ENCODE results near the gene TRAM2.

TRAM2 gene

DNA sequence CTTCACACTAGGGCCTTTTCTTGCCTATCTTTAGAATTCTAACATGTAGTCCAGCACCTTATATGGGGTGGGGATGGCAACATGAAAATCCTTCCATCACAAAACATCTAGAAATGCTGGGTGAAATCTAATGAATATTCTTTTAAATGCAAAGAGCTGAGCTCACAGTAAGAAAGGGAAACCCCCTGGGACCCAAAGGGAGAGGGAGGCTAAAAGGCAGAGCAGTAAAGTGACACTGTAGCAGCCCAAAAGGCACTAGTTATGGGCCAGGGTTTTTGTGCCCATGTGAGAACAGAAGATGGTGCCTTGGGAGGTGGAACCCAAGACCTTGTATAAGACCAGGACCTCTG is 66.7 kb downstream of the TRAM2 start:
- no peak for DNase-seq (ENCODE audit: low spot score)

DNA sequence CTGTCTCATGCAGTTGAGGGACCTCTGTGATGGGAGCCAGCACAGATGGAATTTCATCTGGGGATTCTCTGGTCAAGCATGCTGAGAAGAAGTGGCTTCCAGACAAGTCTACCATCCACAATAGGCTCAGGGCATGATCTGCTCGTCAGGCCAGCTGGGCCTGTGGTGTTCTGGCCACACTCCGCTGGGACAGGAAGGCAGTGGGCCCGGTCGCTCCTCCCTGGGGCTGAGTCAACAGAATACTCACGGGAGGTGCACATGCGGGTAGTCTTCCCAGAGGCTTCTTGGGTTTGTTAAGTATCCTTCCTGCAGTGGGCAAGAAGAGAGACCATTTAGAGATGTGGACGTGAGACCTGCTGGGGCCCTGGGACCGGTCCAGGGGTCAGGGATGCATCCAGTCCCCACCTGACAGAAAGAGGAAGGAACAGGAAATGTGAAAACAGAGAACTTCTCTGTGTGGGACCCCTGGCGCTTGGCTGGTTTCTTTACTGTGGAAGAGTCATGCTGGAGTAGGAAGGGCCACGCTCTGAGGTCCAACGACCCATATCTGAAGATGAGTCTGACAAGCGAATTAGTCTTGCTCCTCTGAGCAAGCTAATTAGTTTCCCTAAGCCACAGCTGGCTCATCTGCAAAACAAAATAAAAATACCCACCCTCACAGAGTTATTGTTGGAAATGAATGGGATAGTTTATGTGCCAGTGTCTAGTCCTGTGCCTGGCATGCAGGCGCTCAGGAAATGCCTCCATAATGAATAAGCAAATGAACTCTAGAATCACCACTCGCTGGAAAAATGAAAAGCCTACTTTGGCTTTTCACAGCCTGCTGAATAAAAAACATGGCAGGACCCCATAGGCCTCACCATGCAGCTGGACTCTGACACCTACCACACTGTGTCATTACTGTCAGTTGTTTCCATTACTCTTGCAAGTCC is 67.3 kb downstream of the TRAM2 start:
- DNase-seq (ENCODE audit: low spot score), result no peak

DNA sequence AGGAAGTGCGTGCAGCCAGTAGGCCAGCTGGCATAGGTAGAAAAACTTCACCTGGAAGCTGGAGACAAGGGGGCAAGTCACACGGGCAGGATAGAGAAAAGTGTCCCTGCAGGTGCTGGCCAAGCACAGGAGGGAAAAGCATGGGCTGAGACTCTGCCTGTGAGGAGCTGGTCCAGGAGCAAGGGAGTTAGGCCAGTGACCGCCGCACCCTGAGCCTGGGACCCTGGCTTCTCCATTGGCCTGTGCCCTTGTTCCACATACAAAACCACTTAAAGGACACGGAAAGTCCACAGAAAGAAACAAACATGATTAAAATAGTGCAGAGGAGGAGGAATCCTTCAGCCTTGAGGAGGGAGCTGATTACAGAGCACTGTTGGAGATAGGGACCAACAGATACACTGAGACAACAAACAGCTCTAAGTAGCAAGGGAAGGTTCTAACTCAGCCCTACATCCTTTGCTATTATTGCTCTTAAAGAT is 68.6 kb downstream of the TRAM2 start:
- DNase-seq (ENCODE audit: low spot score), result no peak

DNA sequence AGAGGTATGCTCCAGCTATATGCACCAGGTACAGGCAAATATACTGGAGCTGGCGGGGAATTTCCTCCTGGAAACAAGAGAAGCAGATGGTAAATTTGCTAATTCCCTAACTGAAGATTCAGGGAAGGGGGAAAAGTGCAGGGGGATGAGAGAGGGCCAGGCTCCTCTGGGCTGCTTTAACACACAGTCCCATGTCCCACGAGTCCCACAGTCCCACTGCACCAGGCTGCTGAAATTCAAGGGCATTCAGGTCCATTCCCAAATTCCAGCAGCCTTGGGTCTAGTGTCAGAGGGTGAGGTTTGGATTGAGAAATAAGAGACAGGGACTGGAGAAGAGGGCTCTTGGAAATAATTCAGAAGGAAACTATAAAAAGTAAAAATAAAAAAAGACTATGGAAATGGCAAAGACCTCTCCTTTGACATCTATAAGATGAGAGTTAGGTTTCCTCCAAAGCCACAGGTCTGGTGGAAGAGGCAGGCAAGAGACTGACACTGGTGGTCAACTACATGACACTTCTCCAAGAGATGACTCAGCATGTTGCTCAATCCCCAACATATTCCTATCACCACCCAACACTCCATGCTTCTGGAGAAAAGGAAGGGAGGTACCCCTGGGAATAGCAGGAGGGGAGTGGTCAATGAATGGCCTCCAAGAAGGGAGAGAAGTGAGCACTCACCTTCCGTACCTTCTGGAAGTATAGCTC is 69.2 kb downstream of the TRAM2 start:
- DNase-seq (ENCODE audit: low spot score), result no peak

DNA sequence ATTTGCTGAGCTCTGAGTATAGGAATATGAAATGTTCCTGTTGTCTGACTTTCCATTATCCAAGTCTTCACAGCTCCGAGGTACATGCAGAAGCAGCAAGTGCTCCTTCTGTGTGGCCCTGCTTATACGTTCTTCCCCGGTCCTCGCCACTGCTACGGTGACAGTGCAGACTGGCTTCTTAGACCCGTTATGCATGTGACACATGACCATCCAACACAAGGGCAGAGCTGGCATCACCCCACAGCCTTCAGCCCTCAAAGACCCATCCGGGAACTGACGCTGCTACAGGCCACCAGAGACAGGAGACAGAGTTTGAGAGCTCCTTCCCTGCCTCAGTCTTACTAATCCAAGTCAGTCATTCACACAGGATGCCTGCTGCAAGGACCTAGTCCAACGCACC is 70.4 kb downstream of the TRAM2 start:
- no peak for DNase-seq (ENCODE audit: low spot score)

DNA sequence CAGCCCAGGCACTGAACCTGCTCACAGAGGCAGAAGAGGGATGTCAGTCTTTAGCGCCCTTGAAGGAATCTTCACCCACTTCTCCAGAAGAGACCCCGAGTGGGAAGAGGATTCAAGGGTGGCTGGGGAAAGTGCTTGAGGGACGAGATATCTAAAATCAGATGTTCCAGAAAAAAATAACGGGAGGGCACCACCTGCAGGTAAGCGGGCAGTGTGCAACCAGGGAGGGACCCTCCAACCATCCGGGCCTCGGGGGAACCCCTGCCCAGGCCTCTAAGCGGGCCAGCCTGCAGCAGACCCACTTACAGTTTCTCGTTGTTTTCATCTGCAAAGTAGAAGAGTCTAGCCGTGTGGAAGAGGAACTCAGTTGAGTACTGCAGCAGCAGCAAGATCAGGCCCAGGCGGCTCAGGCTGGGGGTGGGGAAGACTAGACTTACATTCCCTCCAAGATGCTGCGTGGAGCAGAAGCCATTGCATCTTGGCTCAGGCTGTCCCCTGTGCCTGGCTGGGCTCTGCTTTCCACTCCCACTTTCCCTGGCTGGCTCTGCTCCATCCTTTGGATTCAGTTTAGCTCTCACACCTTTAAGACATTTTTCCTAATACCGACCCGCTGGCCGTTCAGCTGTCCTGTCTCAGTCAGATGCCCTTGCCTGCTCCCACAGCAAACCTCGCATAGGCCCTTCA is 71.0 kb downstream of the TRAM2 start:
- no peak for DNase-seq (ENCODE audit: low spot score)

DNA sequence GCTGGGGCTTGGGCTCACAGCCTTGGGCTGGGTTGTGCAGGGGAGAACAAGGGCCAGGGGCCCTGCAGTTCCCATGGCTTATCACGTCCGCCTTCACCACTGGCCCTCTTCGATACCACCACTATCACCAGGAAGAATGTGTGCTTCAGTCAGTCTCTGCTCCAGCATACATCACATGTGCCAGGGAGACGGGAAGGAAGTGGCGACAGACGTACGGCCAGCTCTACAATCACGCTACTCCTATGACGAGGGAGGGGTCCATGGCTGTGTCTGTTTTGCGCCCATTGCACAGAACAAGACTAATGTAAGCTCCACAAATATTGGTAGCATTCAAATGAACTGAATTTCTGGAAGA is 72.1 kb downstream of the TRAM2 start:
- no peak for DNase-seq (ENCODE audit: low spot score)

DNA sequence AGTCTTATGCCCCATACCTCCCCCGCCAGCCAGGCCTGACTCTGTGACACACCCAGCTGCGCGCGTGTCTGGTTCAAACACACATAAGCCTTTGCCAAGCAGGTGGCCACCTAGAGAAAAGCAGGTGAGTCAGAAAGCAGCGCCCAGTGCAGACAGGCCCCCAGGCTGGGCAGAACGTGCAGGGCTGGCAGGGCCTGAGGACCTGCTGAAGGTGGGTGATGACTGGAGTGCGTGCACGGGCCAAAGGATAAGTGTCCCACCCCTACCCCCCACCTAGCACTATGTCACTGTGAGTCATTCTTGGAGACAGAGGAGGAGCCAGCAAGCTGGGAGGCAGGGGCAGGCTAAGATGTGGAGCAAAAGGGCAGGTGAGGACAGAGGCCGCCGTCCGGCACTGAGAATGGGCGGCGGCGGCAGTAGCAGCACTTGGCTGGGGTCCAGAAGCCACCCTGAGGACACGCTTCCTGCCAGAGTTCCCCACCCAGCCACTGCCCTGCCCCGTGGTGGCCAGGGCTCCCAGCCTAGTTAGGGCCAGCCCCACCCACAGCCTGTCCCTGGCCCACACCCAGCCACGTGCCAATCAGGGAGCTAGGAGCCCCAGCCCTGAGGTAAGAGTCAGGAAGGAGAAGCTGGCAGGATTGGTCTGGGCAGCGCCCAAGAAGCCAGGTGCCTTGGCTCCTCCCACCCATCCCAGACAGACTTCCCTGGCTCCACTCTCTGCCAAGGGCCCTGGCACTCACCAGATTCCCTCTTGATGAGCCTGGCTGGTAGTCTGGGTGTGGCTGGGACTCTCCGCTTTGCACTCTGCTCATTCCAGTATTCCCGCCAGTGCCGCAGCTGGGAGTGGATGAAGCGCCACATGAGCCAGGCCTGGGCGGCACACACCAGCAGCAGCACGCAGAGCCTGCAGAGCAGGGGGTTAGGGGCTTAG is 72.7 kb downstream of the TRAM2 start:
- DNase-seq (ENCODE audit: low spot score), result no peak

DNA sequence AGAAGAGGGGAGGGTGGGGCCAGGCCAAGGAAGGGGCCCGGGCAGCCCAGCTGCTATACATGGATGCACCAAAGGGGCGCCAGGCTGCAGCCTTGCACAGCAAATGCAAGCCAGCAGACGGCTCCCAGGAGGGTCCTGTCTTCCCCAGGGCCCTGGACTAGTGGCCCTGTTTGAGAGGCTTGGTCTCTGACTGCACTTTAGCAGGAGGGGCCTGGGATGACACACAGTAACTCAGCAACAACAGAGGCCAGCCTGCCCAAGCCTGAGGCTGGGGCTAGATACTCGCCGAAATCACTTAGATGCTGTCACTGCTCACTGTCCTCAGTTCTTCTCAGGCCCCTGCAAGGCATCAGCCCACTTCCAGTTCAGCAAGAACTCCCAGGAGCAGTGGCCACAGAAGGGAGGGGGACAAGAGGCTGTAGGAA is 73.5 kb downstream of the TRAM2 start:
- DNase-seq (ENCODE audit: low spot score), result no peak

DNA sequence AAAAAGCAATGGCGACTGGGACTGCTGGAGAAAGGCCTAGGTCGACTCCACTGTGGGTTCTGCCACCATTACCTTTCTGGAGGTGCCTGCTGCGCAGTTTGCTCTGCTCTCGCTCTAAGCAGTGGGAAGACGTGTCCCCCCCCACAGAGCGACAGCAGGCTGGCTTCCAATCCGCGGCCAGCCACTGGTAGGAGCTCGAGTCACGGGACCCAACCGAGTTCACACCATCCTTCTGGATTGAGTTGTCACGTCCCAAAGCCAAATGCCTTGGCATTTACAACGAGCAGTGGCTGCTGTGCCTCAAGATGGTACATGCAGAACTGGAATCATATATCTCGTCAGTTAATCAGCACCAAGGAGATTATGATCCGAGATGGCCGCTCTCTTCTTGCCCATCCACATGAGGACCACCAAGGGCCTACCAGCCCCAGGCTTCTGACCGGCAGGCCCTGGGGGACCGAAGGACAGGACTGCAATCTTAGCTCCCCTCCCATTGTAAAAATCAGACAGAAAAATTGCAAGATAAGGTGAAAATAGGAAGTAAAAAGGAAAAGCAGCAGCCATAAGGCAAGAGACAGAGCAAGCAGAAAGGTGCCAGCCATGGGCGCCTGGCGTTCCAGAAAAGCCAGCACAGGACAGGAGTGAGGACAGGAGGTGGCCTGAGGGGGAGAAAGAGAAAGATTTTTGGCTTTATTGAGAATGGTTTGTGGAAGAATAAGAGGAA is 74.4 kb downstream of the TRAM2 start:
- DNase-seq (ENCODE audit: low spot score), result no peak

DNA sequence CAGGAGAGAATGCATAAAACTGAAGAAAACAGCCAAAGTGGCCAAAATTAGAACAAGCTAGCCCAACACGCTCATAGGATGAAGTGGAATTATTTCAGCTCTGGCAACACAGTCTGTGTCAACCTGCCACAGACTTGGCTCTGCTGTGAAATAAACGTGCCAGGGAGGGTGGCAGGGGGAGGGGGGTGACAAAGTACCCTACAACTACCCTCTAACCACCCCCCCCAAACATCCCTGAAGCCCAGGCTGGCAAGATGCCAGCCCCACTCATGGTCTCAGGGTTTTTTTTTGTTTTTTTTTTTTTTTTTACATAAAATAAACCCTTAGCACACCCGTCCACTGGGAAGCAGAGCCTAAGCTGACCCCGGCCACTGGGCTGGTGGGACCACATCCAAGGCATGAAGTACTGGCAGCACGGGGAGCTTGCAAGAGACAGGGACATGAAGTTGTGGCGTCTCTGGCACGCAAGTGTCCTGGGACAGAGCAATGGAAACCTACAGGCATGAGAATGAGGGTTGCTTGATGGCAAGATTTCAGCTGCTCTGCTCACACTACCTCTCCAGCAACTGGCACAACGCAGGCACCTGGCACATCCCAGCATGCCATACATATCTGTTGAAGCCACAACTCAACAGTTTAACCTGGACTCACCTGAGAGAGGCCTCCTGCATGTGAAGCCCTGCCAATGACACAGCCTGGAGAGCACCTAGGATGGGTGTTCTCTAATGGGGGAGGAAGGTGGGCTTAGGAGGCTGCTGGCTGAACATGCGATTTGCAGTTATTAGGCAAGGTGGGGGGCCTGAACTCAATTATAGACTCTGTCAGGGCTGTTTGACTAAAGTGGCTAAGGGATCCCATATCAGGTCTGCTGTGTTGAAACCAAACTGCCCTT is 76.4 kb downstream of the TRAM2 start:
- DNase-seq (ENCODE audit: low spot score), result no peak

DNA sequence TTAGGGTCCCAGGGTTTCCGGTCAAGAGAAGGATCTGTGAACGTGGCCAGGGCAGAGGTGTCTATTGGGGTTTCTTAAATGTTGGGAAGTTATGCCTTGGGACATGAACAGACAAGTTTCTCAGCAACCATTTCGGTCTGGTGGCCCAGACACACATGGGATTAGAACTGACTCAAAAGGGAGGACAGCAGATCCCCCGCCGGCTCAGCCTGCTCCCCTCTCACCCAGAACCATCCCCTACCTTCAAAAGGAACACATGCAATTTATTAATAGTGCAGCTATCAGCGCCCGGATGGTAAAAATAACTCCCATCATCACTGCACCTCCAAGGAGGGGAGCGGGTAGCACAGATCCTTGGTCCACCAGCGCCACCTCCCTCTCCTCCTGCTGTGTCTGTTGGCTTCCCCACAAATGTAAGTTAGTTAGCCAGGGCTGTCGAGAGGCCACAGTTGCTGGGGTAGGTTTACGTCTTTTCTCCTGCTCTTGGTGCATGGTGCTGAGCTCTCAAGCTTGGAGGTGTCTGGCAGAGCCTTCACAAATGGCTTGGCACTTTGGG is 77.1 kb downstream of the TRAM2 start:
- no peak for DNase-seq (ENCODE audit: low spot score)

DNA sequence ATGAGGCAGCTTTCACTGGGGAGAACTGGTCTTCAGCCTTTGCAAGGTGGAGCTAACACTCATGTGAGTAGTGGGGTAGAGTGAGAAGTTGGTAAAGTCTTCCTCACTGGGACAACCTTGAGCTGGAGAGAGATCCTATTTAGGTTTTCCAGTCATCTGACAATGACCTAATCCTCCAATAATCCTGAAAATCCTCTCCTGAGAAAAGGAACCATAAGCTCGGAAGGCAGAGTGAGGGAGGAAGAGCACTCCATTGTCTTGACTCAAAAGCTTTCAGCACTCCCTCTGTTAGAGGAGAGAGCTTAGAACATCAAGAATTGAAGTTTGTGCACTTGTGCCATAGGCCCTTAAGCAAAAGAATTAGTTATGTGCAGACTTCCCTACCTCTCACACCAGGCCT is 77.8 kb downstream of the TRAM2 start:
- no peak for DNase-seq (ENCODE audit: low spot score)

DNA sequence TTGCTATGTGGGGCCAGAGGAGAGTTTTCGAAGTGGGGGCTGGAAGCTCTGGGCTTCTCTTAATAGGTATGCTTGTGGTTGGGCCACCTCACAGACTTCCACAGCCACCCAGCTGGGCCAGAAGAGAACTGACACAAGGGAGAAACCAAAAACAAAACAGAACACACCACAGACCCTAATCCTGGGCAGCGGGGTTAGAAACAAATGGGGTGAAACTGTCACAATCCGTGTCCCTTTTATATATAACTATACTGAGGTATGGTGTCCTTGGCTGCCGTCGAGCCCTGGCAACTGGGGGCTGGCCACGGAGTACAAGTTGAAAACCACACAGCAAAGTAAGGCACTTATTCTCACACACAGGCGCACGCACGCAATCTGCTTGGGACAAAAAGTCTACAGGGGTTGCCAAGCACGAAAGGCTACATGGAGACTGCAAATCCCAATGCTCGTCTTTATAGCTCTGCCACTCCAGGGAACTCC is 78.3 kb downstream of the TRAM2 start:
- no peak for DNase-seq (ENCODE audit: low spot score)

DNA sequence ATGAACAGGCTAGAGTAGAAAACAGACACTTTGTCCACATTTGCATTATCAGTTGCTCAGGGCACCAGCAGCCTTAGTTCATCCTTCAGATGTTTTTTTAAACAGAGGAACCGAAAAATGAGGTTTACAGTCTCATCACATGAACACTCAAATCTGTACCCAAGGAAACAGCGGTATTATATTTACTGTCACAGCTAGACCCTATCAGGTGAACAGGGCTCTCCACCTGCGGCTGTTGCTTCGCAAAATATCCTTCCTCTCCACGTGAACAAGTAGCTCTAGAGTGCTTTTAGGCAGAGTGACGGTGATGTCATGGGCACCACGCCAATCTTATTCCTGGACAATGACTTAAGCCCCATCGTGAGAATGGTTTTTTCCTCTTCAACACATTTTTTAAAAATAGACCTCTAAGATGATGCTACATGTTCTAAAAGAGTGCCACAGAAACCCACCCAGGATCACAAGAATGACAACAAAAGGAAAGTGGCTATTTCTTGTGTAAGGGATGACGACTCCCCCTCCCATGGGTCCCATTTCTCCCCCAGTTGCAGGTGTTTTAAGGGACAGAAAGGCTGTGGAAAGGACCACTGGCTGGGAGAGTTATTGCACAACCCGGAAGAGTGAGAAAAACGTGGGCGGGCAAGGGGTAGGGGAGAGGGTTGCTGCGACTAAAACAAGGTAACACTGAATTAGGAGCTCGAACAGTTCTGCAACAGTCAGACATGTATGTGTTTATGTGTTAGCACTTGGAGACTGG is 79.0 kb downstream of the TRAM2 start:
- DNase-seq (ENCODE audit: low spot score), result no peak

DNA sequence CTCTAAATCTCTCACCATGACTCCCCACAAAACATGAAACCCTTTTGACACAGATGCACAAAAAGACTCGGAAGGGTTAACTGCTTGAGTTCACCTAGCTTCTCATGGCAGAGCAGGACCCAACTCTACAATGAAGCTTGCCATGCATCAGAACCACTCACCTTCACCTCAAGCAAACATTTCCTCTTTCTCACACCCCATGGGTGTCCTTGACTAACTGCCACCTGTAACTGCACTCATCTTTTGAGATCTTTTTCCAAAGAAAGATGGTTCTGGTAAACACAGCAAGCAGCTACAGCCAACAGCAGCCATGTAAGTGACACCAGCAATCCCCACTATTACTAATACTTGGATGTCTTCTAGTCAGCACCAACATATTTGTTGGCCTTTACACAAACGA is 80.2 kb downstream of the TRAM2 start:
- DNase-seq (ENCODE audit: low spot score), result no peak

DNA sequence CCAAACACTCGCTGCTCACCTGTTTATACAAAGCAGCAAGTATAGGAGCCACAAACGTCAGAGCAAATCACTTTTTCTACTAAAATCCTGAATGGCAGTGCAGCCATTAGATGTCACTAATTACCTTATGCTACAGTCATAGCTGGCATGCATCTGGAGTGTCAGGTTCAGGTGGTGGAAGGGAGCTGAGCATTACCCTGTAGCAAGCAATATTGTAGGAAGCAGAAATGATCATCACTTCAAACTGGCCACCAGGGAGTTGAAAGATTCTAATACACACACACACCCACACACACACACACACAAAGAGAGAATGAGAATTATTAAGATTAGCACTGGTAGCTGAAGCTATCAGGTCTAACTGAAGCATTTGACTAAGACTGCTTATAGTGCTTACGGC is 80.9 kb downstream of the TRAM2 start:
- DNase-seq (ENCODE audit: low spot score), result no peak

DNA sequence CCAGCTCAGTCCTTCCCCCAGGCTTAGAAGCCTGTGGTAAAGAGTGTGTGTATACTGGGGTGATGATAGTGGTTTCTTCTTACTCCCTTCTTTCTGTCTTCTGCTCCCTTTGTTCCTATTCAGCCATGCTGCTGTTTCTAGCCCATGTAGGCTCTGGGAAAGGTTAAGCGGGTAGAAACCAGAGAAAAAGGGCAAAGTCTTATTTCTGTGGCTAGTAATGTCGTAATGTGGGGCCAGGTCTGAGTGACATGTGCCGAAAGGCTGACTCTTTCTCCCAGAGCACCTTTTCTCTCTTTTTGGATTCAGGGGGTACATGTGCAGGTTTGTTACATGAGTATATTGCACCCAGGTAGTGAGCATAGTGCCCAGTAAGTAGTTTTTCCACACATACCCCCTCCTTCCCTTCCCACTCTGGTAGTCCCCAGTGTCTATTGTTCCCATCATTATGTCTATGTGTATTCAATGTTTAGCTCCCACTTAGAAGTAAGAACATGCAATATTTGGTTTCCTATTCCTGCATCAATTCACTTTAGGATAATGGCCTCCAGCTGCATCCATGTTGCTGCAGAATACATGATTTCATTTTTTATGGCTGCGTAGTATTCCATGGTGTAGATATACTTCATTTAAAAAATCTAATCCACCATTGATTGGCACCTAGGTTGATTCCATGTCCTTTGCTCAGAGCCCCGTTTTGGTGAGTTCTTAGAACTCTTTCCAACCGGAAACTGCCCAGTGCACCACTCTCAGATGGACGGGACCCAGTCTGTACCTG is 82.4 kb downstream of the TRAM2 start:
- DNase-seq (ENCODE audit: low spot score), result no peak
